Measurements from ENCODE around the gene LCK.
"Not testable (repeated sequence)": the region's sequence is repeated elsewhere in the genome, so short reads cannot be mapped to it uniquely, and the experiment has no call there.

The LCK gene

GRCh38 chr1:32249831-32250525, 1.1 kb upstream of the LCK start:
- peak; percentile 45 for DNase-seq (ENCODE audit: low read depth)
- TF ChIP-seq CTCF (conservative IDR thresholded peaks at IDR 0.05; ENCODE audit: low read depth, low read length) = no peak
- H3K4me3 ChIP-seq (ENCODE audit: low read depth, low read length) = no peak overlapping the region

GRCh38 chr1:32255072-32256071, 4.3 kb downstream of the LCK start:
- DNase-seq (ENCODE audit: low read depth) = no peak
- TF ChIP-seq CTCF (conservative IDR thresholded peaks at IDR 0.05; ENCODE audit: low read depth, low read length) = no peak
- H3K4me3 ChIP-seq (ENCODE audit: low read depth, low read length) = no peak overlapping the region

- no peak for TF ChIP-seq CTCF (conservative IDR thresholded peaks at IDR 0.05; ENCODE audit: low read depth, low read length)
- DNase-seq (ENCODE audit: low read depth) = no peak
- H3K4me3 ChIP-seq (ENCODE audit: low read depth, low read length) = no peak overlapping the region
Observed at GRCh38 chr1:32256473-32257226, 5.6 kb downstream of the LCK start.

GRCh38 chr1:32257227-32257508, 6.1 kb downstream of the LCK start:
- no peak for DNase-seq (ENCODE audit: low read depth)
- no peak overlapping the region for H3K4me3 ChIP-seq (ENCODE audit: low read depth, low read length)
- no peak for TF ChIP-seq CTCF (conservative IDR thresholded peaks at IDR 0.05; ENCODE audit: low read depth, low read length)

GRCh38 chr1:32263236-32263593, 12.2 kb downstream of the LCK start:
- DNase-seq (ENCODE audit: low read depth); H3K4me3 ChIP-seq (ENCODE audit: low read depth, low read length): not testable (repeated sequence)

GRCh38 chr1:32263744-32264143, 12.7 kb downstream of the LCK start:
- H3K4me3 ChIP-seq (ENCODE audit: low read depth, low read length) = no peak overlapping the region
- no peak for TF ChIP-seq CTCF (conservative IDR thresholded peaks at IDR 0.05; ENCODE audit: low read depth, low read length)
- DNase-seq (ENCODE audit: low read depth) = no peak

GRCh38 chr1:32265846-32266245, 14.8 kb downstream of the LCK start:
- H3K4me3 ChIP-seq (ENCODE audit: low read depth, low read length) = no peak overlapping the region
- TF ChIP-seq CTCF (conservative IDR thresholded peaks at IDR 0.05; ENCODE audit: low read depth, low read length) = no peak
- no peak for DNase-seq (ENCODE audit: low read depth)

All from choroid plexus epithelial cell (primary cell).